ENCODE results near the gene PNLIPRP3. TPM values are rescaled to one million over a fixed set of nuclear protein-coding genes. Genes with fewer than 3 reads are reported as not detected.

Gene PNLIPRP3
- total and polyA plus RNA-seq, 2 donors (not counting 3 experiments of a cell fraction or from before 2014, with no cell fraction given), result not detected

DNA sequence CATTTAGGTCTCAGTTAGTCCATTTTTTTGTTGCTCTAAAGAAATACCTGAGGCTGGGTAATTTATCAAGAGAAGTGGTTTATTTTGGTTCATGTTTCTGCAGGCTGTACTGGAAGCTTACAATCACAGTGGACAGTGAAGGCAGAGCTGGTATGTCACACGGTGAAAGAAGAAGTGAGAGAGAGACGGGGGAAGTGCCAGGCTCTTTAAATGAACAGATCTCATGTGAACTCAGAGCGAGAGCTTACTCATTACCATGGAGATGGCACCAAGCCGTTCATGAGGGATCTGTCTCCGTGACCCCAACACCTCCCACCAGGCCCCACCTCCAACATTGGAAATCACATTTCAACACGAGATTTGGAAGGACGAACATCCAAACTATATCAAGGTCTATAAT lies 18.9 kb upstream of the PNLIPRP3 start:
- BruUV-seq (replicated peaks), result no TSS peak

More for the DNA sequence above, 18.9 kb upstream of the PNLIPRP3 start:
- dilution Hi-C loops (cut with MboI; ENCODE audit: extremely low pct_ligation_motif_present, low sequenced_read_pairs) (no loop called here), intact Hi-C loops (cut with micrococcal nuclease) (no loop called here)
- Histone ChIP-seq H3K9me3 (replicated peaks; ENCODE audit: control insufficient read depth, insufficient read depth, low read length) (no peaks in the 10 kb centered on the region), H3K9me1 (replicated peaks; ENCODE audit: control insufficient read depth, extremely low read depth, insufficient read depth, low read length) (no peaks in the 10 kb centered on the region), H3K36me3 (ENCODE audit: control insufficient read depth in 2 of 2, extremely low read depth in 1 of 2, insufficient read depth in 2 of 2, low read length in 2 of 2) (no peaks in the 10 kb centered on the region), H3K4me2 (ENCODE audit: insufficient read depth, low read length) (no peak overlapping the region), H3K27ac (ENCODE audit: insufficient read depth, low read depth, low read length) (no peak overlapping the region), H3K27me3 (ENCODE audit: control insufficient read depth in 2 of 2, insufficient read depth in 2 of 2, low read length in 2 of 2) (no peaks in the 10 kb centered on the region), H3K79me2 (ENCODE audit: control insufficient read depth, insufficient read depth, low read length) (no peaks in the 10 kb centered on the region), H3K4me3 (replicated peaks in 1 of 3; ENCODE audit: insufficient read depth in 1 of 3, low read depth in 1 of 3, low read length in 3 of 3) (no peak overlapping the region), H4K20me1 (replicated peaks; ENCODE audit: control insufficient read depth, extremely low read depth, insufficient read depth, low read length) (no peaks in the 10 kb centered on the region), H2AFZ (ENCODE audit: low read depth, low read length) (no peak overlapping the region), H3K9ac (replicated peaks; ENCODE audit: extremely low read depth, insufficient read depth, low read length) (no peak overlapping the region), H3K4me1 (ENCODE audit: control insufficient read depth, extremely low read depth, insufficient read depth, low read length) (no peaks in the 10 kb centered on the region)
- no peak for DNase-seq (ENCODE audit: low read depth, low spot score)
- FAIRE-seq, result no peak
- POLR2A ChIA-PET, result no interaction called here
- TF ChIP-seq POLR2A (IDR thresholded peaks at IDR 0.05; ENCODE audit: low read depth, low read length) (no peak), EZH2 (IDR thresholded peaks at IDR 0.05; ENCODE audit: borderline replicate concordance, low read depth, low read length, severe bottlenecking) (no peak), POLR2AphosphoS5 (IDR thresholded peaks at IDR 0.05; ENCODE audit: insufficient read depth, low read depth, low read length) (no peak), MYC (IDR thresholded peaks at IDR 0.05; ENCODE audit: low read depth, low read length) (no peak), JUN (IDR thresholded peaks at IDR 0.05; ENCODE audit: borderline replicate concordance, insufficient read depth, insufficient read length, low read depth) (no peak), FOS (IDR thresholded peaks at IDR 0.05; ENCODE audit: borderline replicate concordance, insufficient read depth, low read length) (no peak), GATA2 (IDR thresholded peaks at IDR 0.05; ENCODE audit: insufficient read depth, insufficient read length, low read depth, low read length) (no peak)
- TF ChIP-seq, protein P1, sequence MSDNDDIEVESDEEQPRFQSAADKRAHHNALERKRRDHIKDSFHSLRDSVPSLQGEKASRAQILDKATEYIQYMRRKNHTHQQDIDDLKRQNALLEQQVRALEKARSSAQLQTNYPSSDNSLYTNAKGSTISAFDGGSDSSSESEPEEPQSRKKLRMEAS (IDR thresholded peaks at IDR 0.05; ENCODE audit: insufficient read depth, insufficient read length), result no peak
- TF ChIP-seq, protein P2, sequence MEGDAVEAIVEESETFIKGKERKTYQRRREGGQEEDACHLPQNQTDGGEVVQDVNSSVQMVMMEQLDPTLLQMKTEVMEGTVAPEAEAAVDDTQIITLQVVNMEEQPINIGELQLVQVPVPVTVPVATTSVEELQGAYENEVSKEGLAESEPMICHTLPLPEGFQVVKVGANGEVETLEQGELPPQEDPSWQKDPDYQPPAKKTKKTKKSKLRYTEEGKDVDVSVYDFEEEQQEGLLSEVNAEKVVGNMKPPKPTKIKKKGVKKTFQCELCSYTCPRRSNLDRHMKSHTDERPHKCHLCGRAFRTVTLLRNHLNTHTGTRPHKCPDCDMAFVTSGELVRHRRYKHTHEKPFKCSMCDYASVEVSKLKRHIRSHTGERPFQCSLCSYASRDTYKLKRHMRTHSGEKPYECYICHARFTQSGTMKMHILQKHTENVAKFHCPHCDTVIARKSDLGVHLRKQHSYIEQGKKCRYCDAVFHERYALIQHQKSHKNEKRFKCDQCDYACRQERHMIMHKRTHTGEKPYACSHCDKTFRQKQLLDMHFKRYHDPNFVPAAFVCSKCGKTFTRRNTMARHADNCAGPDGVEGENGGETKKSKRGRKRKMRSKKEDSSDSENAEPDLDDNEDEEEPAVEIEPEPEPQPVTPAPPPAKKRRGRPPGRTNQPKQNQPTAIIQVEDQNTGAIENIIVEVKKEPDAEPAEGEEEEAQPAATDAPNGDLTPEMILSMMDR (IDR thresholded peaks at IDR 0.05; ENCODE audit: extremely low read depth in 1 of 2, insufficient read depth in 1 of 2, low read depth in 1 of 2, low read length in 2 of 2), result no peak
- CTCF ChIA-PET, result no interaction called here

All from endothelial cell of umbilical vein (primary cell).